ENCODE measurements around the gene BANP.

GRCh38 chr16:87954361-87954760 is 3.1 kb downstream of the BANP start:
- no peak for TF ChIP-seq GATA2 (IDR thresholded peaks at IDR 0.05; ENCODE audit: insufficient read depth, insufficient read length, low read depth, low read length)
- no peak for TF ChIP-seq POLR2A (IDR thresholded peaks at IDR 0.05; ENCODE audit: low read depth, low read length)
- no peak for TF ChIP-seq CTCF (IDR thresholded peaks at IDR 0.05; ENCODE audit: extremely low read depth in 1 of 2, insufficient read depth in 1 of 2, low read depth in 1 of 2, low read length in 2 of 2)
- TF ChIP-seq MAX (IDR thresholded peaks at IDR 0.05; ENCODE audit: insufficient read depth, insufficient read length), result no peak
- TF ChIP-seq EZH2 (IDR thresholded peaks at IDR 0.05; ENCODE audit: borderline replicate concordance, low read depth, low read length, severe bottlenecking), result no peak

Measured in endothelial cell of umbilical vein (primary cell).